Vagina (tissue), 2 donors: ENCODE measurements around the gene DUSP23.

Experiments used
- CTCF ChIP-seq, 3 experiments: fragments of 450-650 bp in 2 of 3; fragments of 200-600 bp in 1 of 3; sonication (generic) in 1 of 3; IDR thresholded peaks; one replicate each; pipeline ENCODE4 v1.5.1; 2017 to 2019; ENCODE audit warnings: antibody characterized with exemption in 3 of 3, mild to moderate bottlenecking in 2 of 3, moderate library complexity in 2 of 3
- POLR2A ChIP-seq, 2 donors: fragments of 450-650 bp; IDR thresholded peaks; one replicate each; pipeline ENCODE4 v1.6.1; 2017; ENCODE audit warnings: antibody characterized with exemption in 2 of 2, mild to moderate bottlenecking in 2 of 2, moderate library complexity in 2 of 2

DNA sequence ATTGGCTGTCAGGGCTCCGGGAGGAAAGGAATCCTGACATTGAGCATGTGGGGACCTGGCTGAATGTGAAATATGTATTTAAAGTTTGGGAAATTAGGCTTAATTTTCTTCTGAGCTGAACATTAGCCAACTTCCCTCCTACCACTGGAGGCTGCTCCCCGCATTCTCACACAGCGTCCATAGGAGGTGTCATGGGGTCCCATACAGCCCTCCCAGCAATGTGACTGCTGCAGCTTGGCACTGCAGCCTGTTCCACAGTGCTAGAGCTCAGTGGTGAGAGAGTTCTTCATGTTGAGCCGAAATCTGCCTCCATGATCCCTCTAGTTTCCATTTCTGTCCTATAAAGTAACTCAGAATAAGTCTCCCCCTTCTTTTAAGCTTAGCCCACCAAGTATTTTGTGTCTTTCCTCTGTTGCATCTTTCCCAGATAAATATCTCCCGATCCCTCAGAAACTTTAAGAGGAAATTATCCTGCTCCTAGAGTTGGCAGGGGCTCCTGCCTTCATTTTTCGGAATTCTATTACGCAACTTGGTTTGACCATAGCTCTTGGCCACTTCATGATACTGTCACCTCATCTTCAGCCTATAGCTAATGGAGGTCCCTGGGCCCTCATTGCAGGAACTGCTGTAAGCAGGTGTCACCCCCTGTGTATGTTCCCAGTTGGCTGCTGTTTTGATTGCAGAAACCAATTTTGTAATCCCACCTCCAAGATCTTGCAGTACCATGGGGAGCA is 23.4 kb downstream of the DUSP23 start:
- no peak for TF ChIP-seq CTCF (IDR thresholded peaks at IDR 0.05)
- TF ChIP-seq POLR2A (IDR thresholded peaks at IDR 0.05) = no peak
